ENCODE measurements around the gene F5.

The F5 gene

GRCh38 chr1:169588112-169588511 lies 1.8 kb upstream of the F5 start:
- no peaks in the 10 kb centered on the region for H3K36me3 ChIP-seq (ENCODE audit: control insufficient read depth in 2 of 2, insufficient read depth in 2 of 2, low read length in 2 of 2)
- H3K4me1 ChIP-seq (ENCODE audit: control insufficient read depth, insufficient read depth, low read length): peaks cover 4% of the 10 kb centered on the region
- H3K4me3 ChIP-seq (ENCODE audit: low read length in 2 of 2): no peak overlapping the region
- H3K9me3 ChIP-seq (ENCODE audit: control insufficient read depth in 2 of 2, low read length in 2 of 2): no peaks in the 10 kb centered on the region
- no peak overlapping the region for H3K27ac ChIP-seq (ENCODE audit: low read length)
- H3K9ac ChIP-seq (ENCODE audit: low read length in 2 of 2): no peak overlapping the region
- peaks cover 0 to 8% of the 10 kb centered on the region in 2 donors for H3K27me3 ChIP-seq (ENCODE audit: control insufficient read depth in 1 of 2, insufficient read depth in 2 of 2, low read length in 2 of 2)

DNA sequence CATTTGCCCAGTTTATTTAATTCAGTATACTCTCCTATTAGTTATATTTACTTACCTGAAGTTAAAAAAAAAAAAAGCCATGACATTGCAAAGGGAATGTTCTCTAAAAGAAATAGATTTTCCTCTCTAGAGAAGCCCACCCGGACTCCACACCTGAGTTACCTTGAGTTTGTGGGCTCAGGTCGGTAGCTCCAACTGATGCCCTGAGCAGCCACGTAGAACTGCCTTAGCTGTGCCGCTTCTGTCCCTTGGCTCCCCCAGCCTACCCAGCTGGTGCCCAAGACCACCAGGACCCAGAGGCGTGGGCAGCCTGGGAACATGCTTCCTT lies 250 bp downstream of the F5 start:
- H3K4me3 ChIP-seq (ENCODE audit: low read length in 2 of 2): no peak overlapping the region
- H3K27ac ChIP-seq (ENCODE audit: low read length): no peak overlapping the region
- H3K9ac ChIP-seq (ENCODE audit: low read length in 2 of 2): no peak overlapping the region
- H3K36me3 ChIP-seq (ENCODE audit: control insufficient read depth in 2 of 2, insufficient read depth in 2 of 2, low read length in 2 of 2): no peaks in the 10 kb centered on the region
- H3K9me3 ChIP-seq (ENCODE audit: control insufficient read depth in 2 of 2, low read length in 2 of 2): no peaks in the 10 kb centered on the region
- peaks cover 4% of the 10 kb centered on the region for H3K4me1 ChIP-seq (ENCODE audit: control insufficient read depth, insufficient read depth, low read length)
- H3K27me3 ChIP-seq (ENCODE audit: control insufficient read depth in 1 of 2, insufficient read depth in 2 of 2, low read length in 2 of 2): peaks cover 0 to 8% of the 10 kb centered on the region in 2 donors

- no peak overlapping the region for H3K9ac ChIP-seq (ENCODE audit: low read length in 2 of 2)
- H3K27ac ChIP-seq (ENCODE audit: low read length): no peak overlapping the region
- no peak overlapping the region for H3K4me3 ChIP-seq (ENCODE audit: low read length in 2 of 2)
- H3K27me3 ChIP-seq (ENCODE audit: control insufficient read depth in 1 of 2, insufficient read depth in 2 of 2, low read length in 2 of 2): peaks cover 0 to 5% of the 10 kb centered on the region in 2 donors
- H3K9me3 ChIP-seq (ENCODE audit: control insufficient read depth in 2 of 2, low read length in 2 of 2): no peaks in the 10 kb centered on the region
- H3K4me1 ChIP-seq (ENCODE audit: control insufficient read depth, insufficient read depth, low read length): peaks cover 4% of the 10 kb centered on the region
- H3K36me3 ChIP-seq (ENCODE audit: control insufficient read depth in 2 of 2, insufficient read depth in 2 of 2, low read length in 2 of 2): no peaks in the 10 kb centered on the region
Observed at GRCh38 chr1:169585181-169585580, 1.1 kb downstream of the F5 start.

DNA sequence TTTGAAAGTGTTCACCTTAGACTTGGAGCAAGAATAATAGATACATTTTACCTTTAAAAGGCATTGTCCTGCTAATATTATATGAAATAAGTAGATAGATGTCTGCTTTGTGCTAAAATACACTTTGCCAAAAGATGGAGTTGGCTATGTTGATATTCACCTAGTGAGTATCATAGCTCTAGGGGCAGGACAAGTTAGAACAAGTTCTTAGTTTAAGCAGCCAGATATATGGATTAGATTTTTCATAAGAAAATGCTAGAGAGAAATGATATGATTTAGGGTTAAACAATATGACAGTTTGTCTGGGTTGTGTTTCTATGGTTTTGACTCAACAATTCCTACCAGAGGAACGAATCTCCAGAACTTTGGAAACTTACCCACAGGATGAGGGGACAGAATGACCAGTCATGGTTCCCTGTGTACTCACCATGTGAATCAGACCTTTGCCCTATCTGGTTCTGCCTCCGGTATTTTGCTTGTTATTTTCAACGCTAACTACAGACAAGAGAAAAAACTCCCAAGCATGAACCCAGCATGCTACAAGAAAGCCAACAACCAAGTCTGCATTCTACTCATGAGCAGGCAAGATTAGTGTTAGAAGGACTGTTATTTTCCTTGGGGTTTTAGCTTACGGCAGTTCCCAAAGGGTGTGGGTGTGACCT lies 1.7 kb downstream of the F5 start:
- no peak overlapping the region for H3K9ac ChIP-seq (ENCODE audit: low read length in 2 of 2)
- H3K9me3 ChIP-seq (ENCODE audit: control insufficient read depth in 2 of 2, low read length in 2 of 2): no peaks in the 10 kb centered on the region
- H3K27me3 ChIP-seq (ENCODE audit: control insufficient read depth in 1 of 2, insufficient read depth in 2 of 2, low read length in 2 of 2): peaks cover 0 to 5% of the 10 kb centered on the region in 2 donors
- no peak overlapping the region for H3K27ac ChIP-seq (ENCODE audit: low read length)
- H3K36me3 ChIP-seq (ENCODE audit: control insufficient read depth in 2 of 2, insufficient read depth in 2 of 2, low read length in 2 of 2): no peaks in the 10 kb centered on the region
- H3K4me1 ChIP-seq (ENCODE audit: control insufficient read depth, insufficient read depth, low read length): peaks cover 4% of the 10 kb centered on the region
- H3K4me3 ChIP-seq (ENCODE audit: low read length in 2 of 2): no peak overlapping the region

GRCh38 chr1:169577981-169578738 lies 8.1 kb downstream of the F5 start:
- Histone ChIP-seq H3K27me3 (ENCODE audit: control insufficient read depth in 1 of 2, insufficient read depth in 2 of 2, low read length in 2 of 2) (peaks cover 0 to 3% of the 10 kb centered on the region in 2 donors), H3K9ac (ENCODE audit: low read length in 2 of 2) (no peak overlapping the region), H3K36me3 (ENCODE audit: control insufficient read depth in 2 of 2, insufficient read depth in 2 of 2, low read length in 2 of 2) (no peaks in the 10 kb centered on the region), H3K9me3 (ENCODE audit: control insufficient read depth in 2 of 2, low read length in 2 of 2) (no peaks in the 10 kb centered on the region), H3K27ac (ENCODE audit: low read length) (no peak overlapping the region), H3K4me1 (ENCODE audit: control insufficient read depth, insufficient read depth, low read length) (no peaks in the 10 kb centered on the region), H3K4me3 (ENCODE audit: low read length in 2 of 2) (no peak overlapping the region)

DNA sequence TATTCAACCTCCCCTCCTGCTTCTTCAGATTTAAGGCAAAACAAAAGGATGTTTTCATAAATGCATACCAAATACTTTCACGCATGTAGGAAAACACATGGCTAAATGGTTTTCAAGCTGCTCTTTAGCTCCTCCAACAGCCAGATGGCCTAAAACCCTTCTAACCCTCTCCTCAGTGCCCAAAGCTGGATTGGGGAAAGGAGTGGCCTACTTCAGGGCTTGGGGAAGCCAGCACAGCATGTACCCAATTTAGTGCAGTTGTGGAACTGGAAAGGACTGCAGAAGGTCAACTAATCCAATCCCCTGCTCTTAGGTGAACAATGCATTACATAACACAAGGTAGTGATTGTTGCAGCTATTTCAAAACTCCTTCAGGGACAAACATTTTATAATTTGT lies 9.3 kb downstream of the F5 start:
- Histone ChIP-seq H3K27me3 (ENCODE audit: control insufficient read depth in 1 of 2, insufficient read depth in 2 of 2, low read length in 2 of 2) (peaks cover 0 to 3% of the 10 kb centered on the region in 2 donors), H3K4me1 (ENCODE audit: control insufficient read depth, insufficient read depth, low read length) (no peaks in the 10 kb centered on the region), H3K9ac (ENCODE audit: low read length in 2 of 2) (no peak overlapping the region), H3K4me3 (ENCODE audit: low read length in 2 of 2) (no peak overlapping the region), H3K9me3 (ENCODE audit: control insufficient read depth in 2 of 2, low read length in 2 of 2) (no peaks in the 10 kb centered on the region), H3K27ac (ENCODE audit: low read length) (no peak overlapping the region), H3K36me3 (ENCODE audit: control insufficient read depth in 2 of 2, insufficient read depth in 2 of 2, low read length in 2 of 2) (no peaks in the 10 kb centered on the region)

DNA sequence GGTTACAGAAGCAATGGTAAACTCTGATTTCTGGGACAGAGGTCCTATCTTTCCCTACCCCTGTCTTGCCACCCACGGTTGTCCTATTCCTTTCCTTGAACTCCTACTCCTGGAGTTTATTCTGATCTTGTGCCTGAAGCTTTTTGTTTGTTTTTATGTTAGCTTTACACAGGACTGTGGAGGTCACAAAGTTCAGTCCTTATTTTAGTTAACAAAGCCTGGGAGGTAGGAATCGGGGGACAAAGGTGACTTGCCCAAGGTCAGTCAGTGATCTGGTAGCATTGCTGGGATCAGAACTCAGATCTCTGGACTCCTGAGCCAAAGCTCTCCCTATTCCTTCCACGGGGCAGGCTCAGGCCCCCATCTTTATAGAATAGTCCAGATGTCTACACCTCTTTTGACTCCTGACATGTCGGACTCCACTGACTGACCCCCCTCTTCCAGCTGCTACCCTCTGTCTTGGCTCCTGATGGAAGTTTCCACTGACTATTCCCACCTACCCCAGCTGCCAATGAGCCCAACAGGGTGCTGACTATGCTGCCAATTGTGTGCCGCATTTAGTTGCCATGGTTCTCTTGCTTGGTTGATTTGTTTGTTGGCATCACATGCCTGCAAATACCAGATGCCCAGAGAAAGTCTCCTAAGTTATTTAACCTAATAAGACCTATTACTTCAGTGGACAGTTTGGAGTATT lies 9.9 kb downstream of the F5 start:
- H3K9me3 ChIP-seq (ENCODE audit: control insufficient read depth in 2 of 2, low read length in 2 of 2): no peaks in the 10 kb centered on the region
- H3K4me1 ChIP-seq (ENCODE audit: control insufficient read depth, insufficient read depth, low read length): no peaks in the 10 kb centered on the region
- no peak overlapping the region for H3K4me3 ChIP-seq (ENCODE audit: low read length in 2 of 2)
- no peak overlapping the region for H3K27ac ChIP-seq (ENCODE audit: low read length)
- H3K36me3 ChIP-seq (ENCODE audit: control insufficient read depth in 2 of 2, insufficient read depth in 2 of 2, low read length in 2 of 2): no peaks in the 10 kb centered on the region
- no peak overlapping the region for H3K9ac ChIP-seq (ENCODE audit: low read length in 2 of 2)
- peaks cover 0 to 3% of the 10 kb centered on the region in 2 donors for H3K27me3 ChIP-seq (ENCODE audit: control insufficient read depth in 1 of 2, insufficient read depth in 2 of 2, low read length in 2 of 2)

DNA sequence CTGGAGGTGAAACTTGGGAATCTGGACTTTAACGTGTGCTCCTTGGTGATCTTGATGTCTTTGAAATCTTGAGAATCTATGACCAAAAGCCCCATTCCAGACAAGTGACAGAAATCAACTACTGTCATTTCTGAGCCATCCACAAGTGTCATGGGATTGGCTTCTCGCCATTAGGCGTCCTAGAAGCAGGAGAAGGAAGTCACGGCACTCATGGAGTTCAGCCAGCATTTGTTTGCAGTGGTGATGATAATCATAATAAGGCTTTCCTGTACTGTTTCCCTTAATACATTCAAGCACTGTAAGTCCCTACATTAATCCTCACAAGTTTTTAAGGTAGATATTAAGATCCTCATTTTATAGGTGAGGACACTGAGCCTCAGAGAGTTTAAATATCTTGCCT lies 11.9 kb downstream of the F5 start:
- Histone ChIP-seq H3K9me3 (ENCODE audit: control insufficient read depth in 2 of 2, low read length in 2 of 2) (no peaks in the 10 kb centered on the region), H3K27me3 (ENCODE audit: control insufficient read depth in 1 of 2, insufficient read depth in 2 of 2, low read length in 2 of 2) (peaks cover 0 to 3% of the 10 kb centered on the region in 2 donors), H3K4me3 (ENCODE audit: low read length in 2 of 2) (no peak overlapping the region), H3K4me1 (ENCODE audit: control insufficient read depth, insufficient read depth, low read length) (no peaks in the 10 kb centered on the region), H3K27ac (ENCODE audit: low read length) (no peak overlapping the region), H3K36me3 (ENCODE audit: control insufficient read depth in 2 of 2, insufficient read depth in 2 of 2, low read length in 2 of 2) (no peaks in the 10 kb centered on the region), H3K9ac (ENCODE audit: low read length in 2 of 2) (no peak overlapping the region)

DNA sequence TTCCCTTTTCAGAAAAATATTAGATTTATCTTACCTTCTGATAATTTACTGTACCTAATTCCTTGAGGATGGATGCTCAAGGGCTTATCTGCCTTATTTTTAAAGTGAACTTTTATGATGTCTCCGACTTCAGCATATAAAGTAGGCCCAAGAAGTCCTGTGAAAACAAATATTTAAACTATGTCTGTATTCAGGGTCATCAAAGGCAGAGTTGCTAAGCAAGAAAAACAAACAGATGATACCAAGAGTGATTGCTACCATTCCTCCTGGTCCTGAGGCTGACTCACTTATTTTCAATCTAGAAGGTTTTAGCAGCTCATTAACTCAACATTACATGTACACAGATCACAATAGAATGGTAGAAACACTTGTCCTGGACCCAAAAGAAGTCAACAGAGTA lies 14.1 kb downstream of the F5 start:
- no peaks in the 10 kb centered on the region for H3K9me3 ChIP-seq (ENCODE audit: control insufficient read depth in 2 of 2, low read length in 2 of 2)
- H3K27ac ChIP-seq (ENCODE audit: low read length): no peak overlapping the region
- no peaks in the 10 kb centered on the region for H3K36me3 ChIP-seq (ENCODE audit: control insufficient read depth in 2 of 2, insufficient read depth in 2 of 2, low read length in 2 of 2)
- H3K4me1 ChIP-seq (ENCODE audit: control insufficient read depth, insufficient read depth, low read length): no peaks in the 10 kb centered on the region
- H3K9ac ChIP-seq (ENCODE audit: low read length in 2 of 2): no peak overlapping the region
- H3K27me3 ChIP-seq (ENCODE audit: control insufficient read depth in 1 of 2, insufficient read depth in 2 of 2, low read length in 2 of 2): peaks cover 0 to 3% of the 10 kb centered on the region in 2 donors
- H3K4me3 ChIP-seq (ENCODE audit: low read length in 2 of 2): no peak overlapping the region

DNA sequence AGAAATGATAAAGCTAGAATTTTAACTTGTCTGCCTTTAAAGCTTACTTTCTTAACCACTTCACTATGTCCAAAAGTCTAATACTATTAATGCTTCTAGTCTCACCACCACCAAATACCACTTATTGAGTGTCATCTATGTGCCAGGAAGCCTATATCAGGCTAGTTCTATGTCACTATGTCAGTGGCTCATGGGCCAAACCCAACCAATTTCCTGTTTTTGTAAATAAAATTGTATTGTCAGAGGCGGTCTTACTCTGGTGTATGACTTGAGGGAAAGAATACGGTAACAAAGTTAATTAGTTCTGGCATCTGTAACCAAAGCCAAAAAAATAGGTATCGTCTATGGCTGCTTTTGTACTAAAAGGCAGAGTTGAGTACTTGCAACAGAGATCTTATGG lies 14.8 kb downstream of the F5 start:
- no peak overlapping the region for H3K9ac ChIP-seq (ENCODE audit: low read length in 2 of 2)
- no peak overlapping the region for H3K27ac ChIP-seq (ENCODE audit: low read length)
- H3K4me3 ChIP-seq (ENCODE audit: low read length in 2 of 2): no peak overlapping the region
- no peaks in the 10 kb centered on the region for H3K9me3 ChIP-seq (ENCODE audit: control insufficient read depth in 2 of 2, low read length in 2 of 2)
- H3K27me3 ChIP-seq (ENCODE audit: control insufficient read depth in 1 of 2, insufficient read depth in 2 of 2, low read length in 2 of 2): no peaks in the 10 kb centered on the region
- no peaks in the 10 kb centered on the region for H3K4me1 ChIP-seq (ENCODE audit: control insufficient read depth, insufficient read depth, low read length)
- no peaks in the 10 kb centered on the region for H3K36me3 ChIP-seq (ENCODE audit: control insufficient read depth in 2 of 2, insufficient read depth in 2 of 2, low read length in 2 of 2)

DNA sequence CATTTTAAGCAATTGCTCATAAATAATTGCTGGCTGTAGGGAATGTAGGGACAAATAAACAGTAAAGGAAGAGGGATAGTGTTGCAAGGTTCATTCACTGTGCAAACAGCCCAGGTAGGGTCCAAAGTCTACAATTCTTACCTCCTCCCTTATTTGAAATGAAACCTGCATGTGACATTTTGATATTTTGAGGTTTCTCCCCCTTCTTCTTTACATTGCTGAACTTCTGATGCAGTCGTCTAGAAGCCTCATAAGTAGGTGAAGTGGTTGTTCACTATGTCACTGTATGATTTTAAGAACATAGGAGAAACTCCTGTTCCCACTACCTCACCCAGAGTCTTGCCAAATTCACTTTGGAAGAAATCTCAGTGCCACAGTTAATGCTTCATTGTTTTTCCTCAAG lies 16.1 kb downstream of the F5 start:
- no peaks in the 10 kb centered on the region for H3K9me3 ChIP-seq (ENCODE audit: control insufficient read depth in 2 of 2, low read length in 2 of 2)
- H3K36me3 ChIP-seq (ENCODE audit: control insufficient read depth in 2 of 2, insufficient read depth in 2 of 2, low read length in 2 of 2): no peaks in the 10 kb centered on the region
- H3K4me1 ChIP-seq (ENCODE audit: control insufficient read depth, insufficient read depth, low read length): no peaks in the 10 kb centered on the region
- no peak overlapping the region for H3K9ac ChIP-seq (ENCODE audit: low read length in 2 of 2)
- no peak overlapping the region for H3K27ac ChIP-seq (ENCODE audit: low read length)
- no peak overlapping the region for H3K4me3 ChIP-seq (ENCODE audit: low read length in 2 of 2)
- no peaks in the 10 kb centered on the region for H3K27me3 ChIP-seq (ENCODE audit: control insufficient read depth in 1 of 2, insufficient read depth in 2 of 2, low read length in 2 of 2)

All from stomach smooth muscle (tissue), 2 donors.